ENCODE results near the gene RBPJL.

Gene RBPJL

GRCh38 chr20:45316150-45317080, 9.8 kb downstream of the RBPJL start:
- H3K4me3 ChIP-seq (ENCODE audit: low read depth, low read length): no peak overlapping the region

- no peak overlapping the region for H3K4me3 ChIP-seq (ENCODE audit: low read depth, low read length)
Measured at GRCh38 chr20:45317826-45318225, 11.2 kb downstream of the RBPJL start.

- H3K4me3 ChIP-seq (ENCODE audit: low read depth, low read length): no peak overlapping the region
Measured at GRCh38 chr20:45318386-45318939, 11.8 kb downstream of the RBPJL start.

GRCh38 chr20:45318948-45319347, 12.3 kb downstream of the RBPJL start:
- H3K4me3 ChIP-seq (ENCODE audit: low read depth, low read length): no peak overlapping the region

GRCh38 chr20:45320948-45321595, 14.4 kb downstream of the RBPJL start:
- no peak overlapping the region for H3K4me3 ChIP-seq (ENCODE audit: low read depth, low read length)

GRCh38 chr20:45322952-45323383, 16.3 kb downstream of the RBPJL start:
- no peak overlapping the region for H3K4me3 ChIP-seq (ENCODE audit: low read depth, low read length)

- no peak overlapping the region for H3K4me3 ChIP-seq (ENCODE audit: low read depth, low read length)
Measured at GRCh38 chr20:45323731-45324130, 17.1 kb downstream of the RBPJL start.

GRCh38 chr20:45325371-45325770, 18.7 kb downstream of the RBPJL start:
- no peak overlapping the region for H3K4me3 ChIP-seq (ENCODE audit: low read depth, low read length)

- H3K4me3 ChIP-seq (ENCODE audit: low read depth, low read length): no peak overlapping the region
Measured at GRCh38 chr20:45328451-45328850, 21.8 kb downstream of the RBPJL start.

- no peak overlapping the region for H3K4me3 ChIP-seq (ENCODE audit: low read depth, low read length)
Measured at GRCh38 chr20:45329497-45330319, 23.1 kb downstream of the RBPJL start.

- H3K4me3 ChIP-seq (ENCODE audit: low read depth, low read length): no peak overlapping the region
Measured at GRCh38 chr20:45330476-45330875, 23.8 kb downstream of the RBPJL start.

- H3K4me3 ChIP-seq (ENCODE audit: low read depth, low read length): no peak overlapping the region
Measured at GRCh38 chr20:45336530-45337366, 30.1 kb downstream of the RBPJL start.

GRCh38 chr20:45337367-45338120, 30.9 kb downstream of the RBPJL start:
- no peak overlapping the region for H3K4me3 ChIP-seq (ENCODE audit: low read depth, low read length)

- H3K4me3 ChIP-seq (ENCODE audit: low read depth, low read length): no peak overlapping the region
Measured at GRCh38 chr20:45338121-45339030, 31.7 kb downstream of the RBPJL start.

- H3K4me3 ChIP-seq (ENCODE audit: low read depth, low read length): no peak overlapping the region
Measured at GRCh38 chr20:45339084-45339483, 32.4 kb downstream of the RBPJL start.

- no peak overlapping the region for H3K4me3 ChIP-seq (ENCODE audit: low read depth, low read length)
Measured at GRCh38 chr20:45339799-45340198, 33.2 kb downstream of the RBPJL start.

GRCh38 chr20:45340236-45340847, 33.7 kb downstream of the RBPJL start:
- H3K4me3 ChIP-seq (ENCODE audit: low read depth, low read length): no peak overlapping the region

- no peak overlapping the region for H3K4me3 ChIP-seq (ENCODE audit: low read depth, low read length)
Measured at GRCh38 chr20:45340951-45341350, 34.3 kb downstream of the RBPJL start.

Data from iPS-11a (cell line).